ENCODE data around the gene APIP.

APIP gene, protein sequence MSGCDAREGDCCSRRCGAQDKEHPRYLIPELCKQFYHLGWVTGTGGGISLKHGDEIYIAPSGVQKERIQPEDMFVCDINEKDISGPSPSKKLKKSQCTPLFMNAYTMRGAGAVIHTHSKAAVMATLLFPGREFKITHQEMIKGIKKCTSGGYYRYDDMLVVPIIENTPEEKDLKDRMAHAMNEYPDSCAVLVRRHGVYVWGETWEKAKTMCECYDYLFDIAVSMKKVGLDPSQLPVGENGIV

DNA sequence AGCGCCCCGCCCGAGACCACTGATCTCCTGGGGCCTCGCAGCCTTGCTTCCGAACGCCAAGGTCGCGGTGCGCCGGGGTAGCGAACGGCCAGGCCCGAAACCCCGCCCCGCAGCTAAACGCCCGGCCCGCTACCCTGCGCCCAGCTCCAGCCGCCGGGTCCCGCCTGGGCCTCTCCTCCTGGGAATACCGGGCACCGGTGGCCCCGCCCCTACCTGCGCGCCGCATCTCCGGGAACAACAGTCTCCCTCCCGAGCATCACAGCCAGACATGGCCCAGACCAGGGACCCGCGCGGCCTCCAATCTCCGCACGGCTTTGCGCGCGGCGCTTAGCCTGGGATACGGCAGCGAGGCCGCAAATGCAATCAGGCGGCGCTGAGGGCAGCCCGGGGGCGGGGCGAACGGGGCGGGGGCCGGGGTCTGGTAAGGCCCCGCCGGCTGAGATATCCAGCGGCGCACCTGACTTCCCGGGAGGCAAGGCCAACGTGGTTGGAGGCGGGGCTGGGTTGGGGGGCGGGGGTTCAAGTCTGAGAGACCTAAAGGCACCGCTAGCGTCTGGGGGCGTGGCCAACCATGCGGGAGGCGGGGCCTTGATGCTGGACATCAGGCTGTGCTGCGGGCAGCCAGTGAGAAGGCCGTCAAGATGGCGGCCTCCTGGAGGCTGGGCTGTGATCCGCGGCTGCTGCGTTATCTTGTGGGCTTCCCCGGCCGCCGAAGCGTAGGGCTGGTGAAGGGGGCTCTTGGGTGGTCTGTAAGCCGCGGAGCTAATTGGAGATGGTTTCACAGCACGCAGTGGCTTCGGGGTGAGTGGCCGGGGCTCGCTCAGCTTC lies at the start of gene APIP, which contains the start of gene PDHX:
Gene APIP, minus strand, starts transcription at position 365 of the 828 bp plus-strand sequence. Its CDS starts 95 bp downstream, at position 270.
Gene PDHX, plus strand, starts transcription at position 604 of the 828 bp plus-strand sequence. Its CDS starts 38 bp downstream, at position 642.
- DNase-seq (ENCODE audit: low read depth), result peak; percentile 98

DNA sequence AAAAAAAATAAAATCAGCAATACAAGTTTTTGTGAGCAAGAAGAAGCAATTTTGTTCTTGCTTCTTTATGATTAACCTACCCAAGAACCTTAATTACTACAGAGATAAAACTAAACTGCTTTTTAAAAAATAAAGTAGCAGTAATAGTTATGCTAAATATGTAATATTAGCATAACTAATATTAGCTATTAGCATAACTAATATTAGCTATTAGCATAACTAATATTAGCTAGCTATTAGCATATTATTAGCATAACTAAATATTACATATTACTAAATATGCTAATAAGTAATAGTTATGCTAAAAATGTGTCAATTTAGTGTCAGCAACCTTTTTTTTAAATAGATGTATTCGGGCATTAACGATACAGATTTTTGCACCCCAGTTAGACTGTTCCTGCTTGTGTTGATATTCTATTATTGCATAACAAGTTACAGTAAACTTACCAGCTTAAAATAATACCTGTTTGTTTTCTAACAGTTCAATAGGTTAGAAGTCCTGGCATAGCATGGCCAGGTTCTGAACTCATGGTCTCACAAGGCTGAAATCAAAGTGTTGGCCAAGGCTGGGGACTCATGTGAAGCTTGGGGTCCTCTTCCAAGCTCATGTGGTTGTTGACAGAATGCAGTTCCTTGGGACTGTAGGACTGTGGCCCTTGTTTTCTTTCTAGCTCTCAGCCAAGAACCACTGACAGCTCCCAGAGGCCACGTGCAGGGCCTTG lies 48.6 kb upstream of the APIP start:
- DNase-seq (ENCODE audit: low read depth), result no peak

DNA sequence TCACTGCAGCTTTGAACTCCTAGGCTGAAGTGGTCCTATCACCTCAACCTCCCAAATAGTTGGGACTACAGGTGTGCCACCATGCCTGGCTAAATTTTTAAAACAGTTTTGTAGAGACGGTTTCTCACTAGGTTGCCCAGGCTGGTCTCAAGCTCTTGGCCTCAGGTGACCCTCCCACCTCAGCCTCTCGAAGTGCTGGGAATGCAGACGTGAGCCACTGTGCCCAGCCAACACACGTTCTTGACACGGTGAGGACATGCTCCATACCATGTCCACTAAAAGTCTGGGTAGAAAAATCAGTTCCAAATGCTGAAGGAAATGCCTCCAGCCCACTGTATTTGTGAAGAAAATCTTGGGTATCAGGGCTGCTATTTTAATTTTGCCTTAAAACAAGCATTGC lies 47.2 kb upstream of the APIP start:
- DNase-seq (ENCODE audit: low read depth), result no peak

DNA sequence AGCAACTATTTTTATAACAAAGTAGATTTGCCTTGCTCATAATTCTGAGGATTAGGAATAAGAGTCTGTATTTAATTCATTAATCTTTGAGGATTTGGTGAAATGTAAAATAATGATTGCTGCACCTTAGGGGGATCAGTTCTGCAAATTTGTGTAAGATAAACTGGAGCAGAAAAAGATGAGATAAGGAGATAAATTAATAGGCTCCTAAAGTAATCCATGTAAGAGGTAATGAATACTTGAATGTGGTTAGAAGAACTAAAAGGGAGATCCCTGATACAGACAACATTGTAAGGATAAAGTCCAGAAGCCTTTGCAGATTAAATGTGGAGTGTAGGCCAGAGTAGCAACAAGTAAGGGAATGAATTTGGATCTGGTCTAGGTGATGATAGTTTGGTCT lies 45.9 kb upstream of the APIP start:
- no peak for DNase-seq (ENCODE audit: low read depth)

DNA sequence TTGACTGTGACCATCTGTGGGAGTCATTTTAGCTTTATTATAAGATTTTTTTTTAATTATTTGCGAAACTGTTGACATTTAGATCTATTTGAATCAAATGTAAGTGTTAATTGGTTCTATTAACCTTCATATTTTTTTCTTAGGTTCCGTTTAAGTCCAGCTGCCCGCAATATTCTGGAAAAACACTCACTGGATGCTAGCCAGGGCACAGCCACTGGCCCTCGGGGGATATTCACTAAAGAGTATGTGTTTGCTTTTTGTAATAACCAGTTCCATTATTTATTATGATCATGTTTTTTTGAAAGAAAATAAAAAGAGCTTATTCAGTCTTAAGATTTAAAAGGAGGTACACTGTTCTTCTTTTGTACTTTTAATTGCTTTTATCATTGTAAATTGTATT lies 44.1 kb upstream of the APIP start:
- DNase-seq (ENCODE audit: low read depth), result no peak

DNA sequence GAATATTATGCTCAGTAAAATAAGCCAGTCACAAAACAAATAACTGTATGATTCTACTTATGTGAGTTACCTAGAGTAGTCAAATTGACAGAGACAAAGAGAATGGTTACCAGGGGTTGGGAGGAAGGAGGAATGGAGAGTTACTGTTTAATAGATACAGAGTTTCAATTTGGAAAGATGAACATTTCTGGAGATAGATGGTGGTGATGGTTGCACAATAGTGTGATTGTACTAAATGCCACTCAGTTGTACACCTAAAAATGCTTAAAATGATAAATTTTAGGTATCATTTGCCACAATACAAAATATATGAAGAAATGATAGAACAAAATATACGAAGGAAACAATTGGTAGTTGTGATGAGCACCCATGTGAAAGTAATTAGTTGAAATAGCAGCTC lies 43.6 kb upstream of the APIP start:
- no peak for DNase-seq (ENCODE audit: low read depth)

DNA sequence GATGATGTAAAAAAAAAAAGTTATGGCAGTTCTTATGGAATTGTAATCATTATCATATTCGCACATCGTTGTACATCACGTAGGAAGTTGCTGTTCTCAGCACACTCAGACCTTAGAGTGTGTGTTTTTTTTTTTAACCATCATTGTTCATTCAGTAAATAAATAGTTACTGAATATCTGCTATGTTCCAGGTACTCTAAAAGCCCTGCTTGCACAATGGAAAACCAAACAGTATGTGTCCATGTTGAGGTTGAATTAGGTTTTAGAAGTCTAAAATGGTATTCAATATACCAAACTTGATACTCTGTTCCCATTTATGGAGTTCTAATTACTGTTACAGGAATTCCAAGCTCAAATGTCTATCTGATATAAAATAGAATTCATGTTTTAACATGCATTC lies 41.4 kb upstream of the APIP start:
- DNase-seq (ENCODE audit: low read depth), result no peak

DNA sequence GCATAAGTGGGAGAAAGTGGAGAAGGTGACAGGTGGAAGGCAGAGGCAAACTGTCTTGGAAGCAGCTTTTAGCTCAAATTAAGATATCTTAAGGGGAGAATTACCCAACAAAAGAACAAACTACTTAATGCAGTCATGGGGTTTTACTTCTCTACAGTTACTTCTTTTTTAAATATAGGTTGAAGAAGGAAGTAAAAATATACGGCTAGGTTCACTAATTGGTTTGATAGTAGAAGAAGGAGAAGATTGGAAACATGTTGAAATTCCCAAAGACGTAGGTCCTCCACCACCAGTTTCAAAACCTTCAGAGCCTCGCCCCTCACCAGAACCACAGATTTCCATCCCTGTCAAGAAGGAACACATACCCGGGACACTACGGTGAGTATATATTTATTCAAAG lies 41.0 kb upstream of the APIP start:
- DNase-seq (ENCODE audit: low read depth), result no peak

DNA sequence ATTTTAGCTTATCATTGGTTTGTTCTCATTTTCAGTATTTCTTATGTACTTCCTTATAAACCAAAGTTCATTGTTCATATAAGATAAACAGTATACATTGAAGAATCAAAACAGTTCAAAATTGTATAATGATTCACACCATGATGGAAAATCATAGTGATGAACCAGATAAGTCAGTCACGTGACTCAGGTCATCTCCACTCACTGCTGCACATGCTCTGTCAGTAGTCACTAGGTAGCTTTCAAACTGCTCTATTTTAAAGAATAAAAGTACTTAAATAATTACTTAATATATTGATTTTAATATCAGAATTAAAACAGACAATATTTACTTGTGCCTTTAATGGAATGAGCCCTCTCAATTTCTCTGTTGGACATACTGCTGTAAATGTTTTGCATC lies 37.8 kb upstream of the APIP start:
- DNase-seq (ENCODE audit: low read depth), result no peak

DNA sequence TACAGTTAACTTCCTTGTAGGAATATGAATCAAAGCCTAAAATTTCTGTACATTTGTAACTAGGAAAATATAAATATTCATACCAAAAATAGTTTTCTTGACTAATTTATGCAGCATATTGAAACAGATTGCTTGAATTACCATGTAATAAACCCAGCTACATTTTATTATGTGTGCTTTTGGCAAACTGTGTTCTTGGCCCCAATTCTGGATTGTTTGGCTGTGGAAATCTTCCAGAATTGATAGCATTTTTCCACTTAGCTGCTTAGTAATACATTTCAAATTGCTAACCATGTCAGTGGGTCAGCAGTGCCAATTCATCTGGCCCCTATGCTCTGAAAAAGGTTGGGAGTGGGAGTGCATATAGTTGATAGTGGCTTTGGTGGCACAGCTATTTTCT lies 32.5 kb upstream of the APIP start:
- no peak for DNase-seq (ENCODE audit: low read depth)

DNA sequence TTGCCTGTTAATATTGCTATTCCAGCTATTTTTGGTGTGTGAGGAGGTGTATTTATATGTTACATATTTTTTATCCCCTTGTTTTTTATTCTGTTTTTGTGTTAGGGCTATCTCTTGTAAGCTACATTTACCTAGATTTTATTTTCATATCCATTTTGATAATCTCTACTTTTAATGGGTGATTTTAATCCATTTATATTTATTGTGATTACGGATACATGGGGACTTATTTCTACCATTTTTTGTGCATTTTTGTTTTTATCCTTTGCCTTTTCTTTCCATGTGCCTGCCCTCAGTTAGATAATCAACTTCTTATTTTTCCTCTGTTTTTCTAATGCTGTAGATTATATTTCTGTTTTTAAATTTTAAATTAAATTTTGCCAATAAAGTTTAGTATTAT lies 28.5 kb upstream of the APIP start:
- DNase-seq (ENCODE audit: low read depth), result no peak

DNA sequence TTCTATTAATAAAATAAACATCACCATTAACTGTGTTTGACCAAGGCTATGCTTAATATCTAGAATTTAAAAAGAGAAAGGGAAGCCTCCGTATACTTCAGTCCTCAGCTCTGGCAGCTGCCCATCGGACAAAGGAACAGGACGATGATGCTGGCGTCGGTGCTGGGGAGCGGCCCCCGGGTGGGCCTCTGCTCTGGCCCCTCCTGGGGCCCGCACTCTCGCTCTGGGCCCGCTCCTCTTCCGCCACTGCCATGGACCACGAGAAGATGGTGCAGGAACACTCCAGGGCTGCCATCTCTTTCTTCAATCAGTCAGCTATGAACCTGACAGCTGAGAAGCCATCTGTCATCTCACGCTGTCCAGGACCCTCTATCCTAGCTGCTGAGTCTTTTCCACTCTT lies 25.5 kb upstream of the APIP start:
- no peak for DNase-seq (ENCODE audit: low read depth)

DNA sequence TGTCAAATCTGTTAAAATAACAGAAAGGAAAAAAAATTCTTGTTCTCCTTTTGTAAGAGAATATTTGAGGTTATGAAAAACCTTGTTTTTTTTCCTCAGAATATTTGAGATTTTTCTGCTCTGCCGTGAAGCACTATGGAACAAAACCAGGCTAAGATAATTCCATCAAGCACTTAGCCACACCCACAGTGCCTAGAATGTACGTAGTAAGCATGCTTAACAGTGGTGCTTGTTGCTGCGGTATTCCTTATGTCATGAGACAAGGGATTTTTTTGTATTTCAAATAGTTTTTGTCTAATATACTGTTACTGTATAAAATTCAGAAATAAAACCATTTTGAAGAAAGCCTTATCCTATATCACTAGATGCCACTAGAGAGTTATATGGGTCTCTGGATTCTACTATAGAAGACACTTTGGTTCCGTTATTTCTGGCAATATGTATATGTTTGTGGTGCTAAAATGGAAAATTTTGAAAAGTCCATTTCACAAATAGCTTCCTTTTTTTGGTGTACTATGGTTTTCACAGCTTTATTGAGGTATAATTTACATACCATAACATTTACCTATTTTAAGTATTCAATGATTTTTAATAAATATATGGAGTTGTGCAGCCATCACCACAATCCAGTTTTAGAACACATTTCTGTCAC lies 24.0 kb upstream of the APIP start:
- no peak for DNase-seq (ENCODE audit: low read depth)

DNA sequence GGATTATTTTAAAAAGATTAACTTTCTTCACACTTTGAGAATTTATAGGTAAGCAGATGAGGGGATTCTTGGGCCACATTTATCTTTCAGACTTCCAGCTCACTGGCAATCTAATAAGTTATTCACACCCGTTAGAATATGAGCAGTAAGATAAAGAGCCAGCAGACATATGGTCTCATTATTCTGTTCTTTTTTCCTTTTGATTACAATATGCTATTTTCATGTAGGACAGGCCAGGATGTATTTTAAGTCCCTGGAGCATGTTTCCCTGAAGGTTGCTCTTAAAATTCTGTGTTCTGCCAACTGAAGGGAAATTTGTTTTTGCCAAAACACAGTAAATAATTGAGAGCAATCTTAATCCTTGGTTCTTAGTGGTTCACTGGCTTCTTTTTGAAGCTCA lies 22.4 kb upstream of the APIP start:
- DNase-seq (ENCODE audit: low read depth), result no peak

DNA sequence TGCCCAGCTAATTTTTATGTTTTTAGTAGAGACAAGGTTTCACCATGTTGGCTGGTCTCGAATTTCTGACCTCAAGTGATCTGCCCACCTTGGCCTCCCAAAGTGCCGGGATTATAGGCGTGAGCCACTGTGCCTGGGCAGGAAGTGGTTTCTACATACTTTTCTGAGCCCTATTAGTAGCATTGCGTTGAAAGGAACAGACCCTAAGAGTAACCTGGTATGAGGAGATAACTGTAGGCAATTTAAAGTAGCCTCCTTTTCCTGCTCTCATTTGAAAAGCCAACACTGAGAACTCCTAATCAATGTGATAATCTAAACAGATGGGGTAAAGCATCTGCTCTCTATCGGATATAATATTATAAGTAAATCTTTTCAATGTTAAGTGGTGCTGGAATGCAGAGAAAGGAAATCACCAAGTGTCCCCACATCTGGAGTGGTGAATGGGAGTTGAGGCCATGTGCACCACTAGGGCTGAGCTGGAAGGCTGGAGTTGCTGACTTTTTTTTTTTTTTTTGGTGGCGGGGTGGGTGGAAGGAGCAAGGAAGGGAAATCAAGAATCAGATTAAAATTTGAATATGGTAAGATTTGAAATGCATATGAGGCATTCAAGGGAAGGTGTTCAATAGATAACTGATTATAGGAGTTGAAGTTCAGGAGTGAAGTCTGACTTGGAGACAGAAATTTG lies 20.9 kb upstream of the APIP start:
- no peak for DNase-seq (ENCODE audit: low read depth)

DNA sequence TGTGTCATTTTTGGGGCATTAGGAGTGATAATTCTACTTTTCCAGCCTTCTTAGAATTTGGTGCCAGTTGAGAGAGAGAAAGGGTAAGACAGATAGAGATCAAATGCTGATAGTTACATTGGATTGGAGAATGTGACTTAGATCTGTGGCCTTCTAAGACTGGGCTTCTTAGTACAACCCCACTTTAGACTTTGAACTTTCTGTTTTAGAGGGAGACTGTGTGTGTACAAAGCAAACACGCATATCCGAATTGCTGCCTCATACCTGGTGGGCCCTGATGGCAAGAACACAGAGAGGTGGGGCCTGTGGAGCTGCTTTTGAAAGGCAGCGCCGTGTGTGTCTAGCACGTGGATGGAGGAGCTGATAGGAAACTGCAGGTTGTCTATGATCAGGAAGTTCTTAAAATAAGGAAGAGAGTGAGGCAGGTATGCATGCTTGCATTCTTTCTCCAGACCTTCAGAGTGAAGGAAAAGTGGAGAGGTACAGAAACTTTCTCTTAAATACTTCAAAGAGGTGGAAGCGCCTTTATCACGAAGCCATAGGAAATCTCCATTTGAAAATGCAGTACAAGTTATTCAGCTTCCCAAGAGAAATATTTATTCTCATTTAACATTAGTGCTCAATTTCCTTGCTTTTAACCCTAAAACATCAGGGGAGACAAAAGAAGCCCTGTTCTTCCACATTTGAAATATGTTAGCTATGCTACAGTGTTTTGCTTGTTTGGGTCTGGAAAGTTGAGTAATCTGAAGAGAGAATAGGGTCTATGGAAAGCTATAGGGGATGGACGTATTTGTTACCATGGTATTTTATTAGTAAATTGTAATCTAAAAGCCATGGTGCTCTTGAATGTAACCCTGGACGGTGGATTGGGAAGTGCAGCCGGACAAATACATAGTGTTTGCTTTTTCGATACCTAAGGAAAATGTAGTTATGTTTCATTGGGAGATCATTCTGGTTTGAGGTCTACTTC lies 13.9 kb upstream of the APIP start:
- no peak for DNase-seq (ENCODE audit: low read depth)

DNA sequence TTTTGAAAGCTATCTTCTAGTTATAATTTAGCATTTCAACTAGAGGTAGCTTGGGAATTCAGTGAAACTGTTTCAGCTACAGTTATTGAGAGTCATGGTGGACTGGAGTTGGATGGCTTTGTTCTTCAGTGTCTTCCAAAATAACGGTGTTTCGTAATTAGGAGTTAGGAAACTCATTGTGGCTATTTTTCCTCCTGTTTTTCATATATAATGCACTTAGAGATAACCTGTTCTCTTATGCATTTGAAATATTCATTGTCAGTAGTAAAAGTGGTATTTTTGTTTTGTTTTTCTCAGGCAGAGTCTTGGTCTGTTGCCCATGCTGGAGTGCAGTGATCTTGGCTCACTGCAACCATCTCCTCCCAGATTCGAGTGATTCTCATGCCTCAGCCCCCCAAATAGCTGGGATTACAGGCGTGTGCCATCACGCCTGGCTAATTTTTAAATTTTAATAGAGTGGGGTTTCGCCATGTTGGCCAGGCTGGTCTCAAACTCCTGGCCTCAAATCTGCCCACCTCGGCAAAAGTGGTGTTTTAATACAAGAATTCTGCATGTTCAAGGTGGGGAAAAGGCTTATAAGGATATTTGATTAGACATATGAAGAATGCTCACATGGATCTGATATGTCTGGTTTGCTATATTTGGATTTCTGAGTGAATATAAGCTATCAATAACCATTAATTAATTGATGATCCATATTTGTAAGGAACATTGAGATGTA lies 12.9 kb upstream of the APIP start:
- no peak for DNase-seq (ENCODE audit: low read depth)

DNA sequence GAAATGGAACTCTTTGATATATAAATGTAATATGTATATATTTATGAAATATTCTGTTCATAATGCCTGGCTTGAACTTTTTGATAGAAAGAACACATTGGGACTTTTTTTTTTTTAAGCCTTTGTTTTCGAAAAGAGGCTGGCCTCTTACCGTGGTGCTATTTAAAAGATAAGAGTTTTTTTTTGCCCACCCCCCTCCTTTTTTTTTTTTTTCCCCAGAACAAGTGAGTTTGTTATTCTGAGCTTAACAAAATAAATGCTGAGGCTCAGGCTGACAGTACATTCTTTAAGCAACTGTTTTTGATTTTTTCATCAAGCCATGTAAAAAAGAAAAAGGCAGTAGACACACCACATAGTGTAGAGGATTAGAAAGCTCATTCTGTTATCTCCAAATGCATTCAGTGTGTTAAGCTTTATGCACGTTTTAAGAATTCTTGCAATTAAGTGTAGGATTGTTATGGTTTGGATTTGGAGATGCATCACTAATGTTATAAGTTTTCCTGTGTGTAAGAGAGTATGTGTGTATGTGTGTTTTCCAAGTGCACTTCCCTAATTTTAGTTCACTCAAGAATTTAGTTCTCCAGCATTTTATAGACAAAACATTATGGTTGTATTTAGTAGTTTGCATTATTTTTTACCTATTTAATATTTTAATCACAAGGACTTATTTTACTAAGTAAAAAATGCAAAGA lies 12.2 kb upstream of the APIP start:
- no peak for DNase-seq (ENCODE audit: low read depth)

DNA sequence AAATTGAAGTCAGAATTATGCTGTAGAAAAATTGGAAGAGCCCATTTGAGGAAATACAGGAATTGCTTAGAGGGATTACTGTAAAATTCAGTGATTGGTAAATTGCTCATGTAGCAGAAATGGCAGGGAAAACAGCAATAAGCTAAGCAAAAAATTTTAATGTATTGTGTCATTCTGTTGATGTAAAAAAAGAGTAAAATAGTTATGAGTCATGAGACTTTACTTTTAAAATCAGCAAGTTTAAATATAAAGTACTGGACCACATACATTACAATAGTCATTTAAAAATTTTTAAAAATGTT lies 10.6 kb upstream of the APIP start:
- no peak for DNase-seq (ENCODE audit: low read depth)
